GM18507 (cell line): ENCODE measurements around the gene PRKCG.
A peak's percentile ranks its signal among the peaks of the same experiment; 100 is the strongest.

ENCODE experiments used
- DNase-seq: peaks from one replicate; pipeline ENCODE4 v3.0.0; 2011; ENCODE audit warnings: low read depth; ENCODE audit not compliant: insufficient read length; ENCODE audit errors: extremely low spot score
- FAIRE-seq: peaks from 2 replicates; lab custom pipeline; 2011; peaks lifted over from hg19 to GRCh38; lab: Jason Lieb, UNC

The PRKCG gene

DNA sequence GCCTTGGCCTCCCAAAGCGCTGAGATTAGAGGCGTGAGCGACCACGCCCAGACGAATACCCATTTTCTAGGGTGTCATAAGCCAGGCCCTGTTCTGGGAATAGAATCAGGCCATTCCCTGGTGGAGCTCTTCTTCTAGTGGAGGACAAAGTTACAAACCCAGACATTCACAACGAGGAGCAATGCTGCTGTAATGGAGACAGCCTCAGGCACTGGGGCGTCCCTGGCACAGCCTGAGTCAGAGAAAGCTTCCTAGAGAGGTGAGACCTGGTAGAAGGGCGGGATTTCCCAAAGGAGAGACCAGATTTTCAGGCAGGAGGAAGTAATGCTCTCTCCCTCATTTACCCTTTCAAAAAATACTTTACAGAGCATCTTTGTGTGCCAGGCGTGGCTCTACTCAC is 12.7 kb downstream of the PRKCG start:
- FAIRE-seq: no peak
- DNase-seq: no peak

DNA sequence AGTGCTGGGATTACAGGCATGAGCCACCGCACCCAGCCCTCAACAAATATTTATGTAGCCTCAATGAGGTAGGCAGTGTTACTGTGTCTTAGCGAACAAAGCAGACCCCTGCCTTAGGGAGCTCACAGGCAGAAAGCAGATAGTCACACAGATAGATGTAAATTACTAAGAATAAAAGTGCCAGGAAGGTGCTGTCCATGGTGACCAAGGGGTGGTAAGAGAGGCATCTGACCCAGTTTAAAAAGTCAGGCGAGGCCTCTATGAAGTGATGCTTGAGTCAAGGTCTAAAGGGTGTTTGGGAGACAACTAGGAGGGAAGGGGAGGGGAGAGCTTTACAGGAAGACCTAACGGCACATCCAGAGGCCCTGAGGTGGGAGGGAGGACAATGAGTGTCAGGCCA is 14.7 kb downstream of the PRKCG start:
- FAIRE-seq (no peak), DNase-seq (no peak)

DNA sequence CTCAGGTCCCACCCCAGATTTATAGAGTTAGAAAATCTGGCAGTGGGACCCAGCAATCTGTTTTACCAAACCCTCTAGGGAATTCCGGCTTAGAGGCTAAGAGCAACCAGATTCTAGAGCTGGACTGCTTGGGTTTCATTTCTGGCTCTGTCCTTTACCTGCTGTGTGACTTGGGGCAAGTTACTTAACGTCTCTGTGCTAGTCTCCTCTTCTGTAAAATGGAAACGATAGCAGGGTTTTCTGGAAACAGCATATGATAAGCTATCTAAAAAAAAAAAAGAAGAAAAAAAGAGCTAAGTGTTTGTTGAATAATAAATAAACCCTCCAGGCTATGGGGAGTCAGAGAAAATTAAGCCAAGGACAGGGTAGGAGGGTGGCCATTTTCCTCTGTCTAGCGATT is 15.5 kb downstream of the PRKCG start:
- FAIRE-seq: no peak

DNA sequence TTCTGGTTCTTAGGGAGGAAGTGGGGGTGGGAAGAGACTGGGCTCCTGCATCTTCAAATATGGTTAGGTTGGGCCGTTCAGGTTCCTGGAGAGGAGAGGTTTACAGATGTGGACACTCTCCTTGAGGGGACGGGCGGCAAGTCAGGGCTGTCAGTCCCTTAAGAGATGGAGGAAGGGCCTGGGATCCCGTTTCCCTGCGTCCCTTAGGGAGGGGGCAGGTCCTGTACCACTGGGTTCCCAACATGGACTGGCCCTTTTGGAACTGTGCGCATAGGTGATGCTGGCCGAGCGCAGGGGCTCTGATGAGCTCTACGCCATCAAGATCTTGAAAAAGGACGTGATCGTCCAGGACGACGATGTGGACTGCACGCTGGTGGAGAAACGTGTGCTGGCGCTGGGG is 16.2 kb downstream of the PRKCG start:
- no peak for FAIRE-seq

More for the DNA sequence above, 15.5 kb downstream of the PRKCG start:
- DNase-seq: no peak

DNA sequence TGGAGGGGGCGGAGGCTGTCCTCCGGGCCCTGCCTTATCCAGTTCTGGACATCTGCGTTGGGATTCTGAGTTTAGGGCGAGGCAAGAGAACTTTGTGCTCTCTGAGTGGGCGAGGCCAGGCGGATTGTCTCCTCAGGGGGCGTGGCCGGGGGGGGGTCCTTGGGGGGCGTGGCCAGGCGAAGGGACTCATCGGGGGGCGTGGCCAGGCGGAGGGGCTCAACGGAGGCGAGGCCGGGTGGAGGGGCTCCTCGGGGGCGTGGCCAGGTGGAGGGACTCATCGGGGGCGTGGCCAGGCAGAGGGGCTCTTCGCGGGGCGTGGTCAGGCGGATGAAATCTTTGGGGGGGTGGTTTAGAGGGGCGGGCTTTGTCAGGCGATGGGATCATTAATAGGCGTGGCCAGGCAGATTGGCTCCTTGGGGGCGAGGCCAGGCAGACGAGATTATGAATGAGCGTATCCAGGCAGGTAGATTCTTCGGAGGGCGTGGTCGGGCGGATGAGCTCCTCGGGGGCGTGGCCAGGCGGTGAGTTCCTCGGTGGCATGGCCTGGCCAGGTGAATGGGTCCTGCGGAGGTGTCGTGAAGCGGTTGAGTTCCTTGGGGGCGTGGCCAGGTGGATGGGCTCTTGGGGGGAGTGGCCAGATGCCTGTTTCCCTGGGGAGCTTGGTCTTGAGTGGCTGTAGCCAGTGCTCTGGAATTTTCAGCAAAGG is 16.8 kb downstream of the PRKCG start:
- DNase-seq (no peak), FAIRE-seq (no peak)

More for the DNA sequence above, 16.2 kb downstream of the PRKCG start:
- no peak for DNase-seq

DNA sequence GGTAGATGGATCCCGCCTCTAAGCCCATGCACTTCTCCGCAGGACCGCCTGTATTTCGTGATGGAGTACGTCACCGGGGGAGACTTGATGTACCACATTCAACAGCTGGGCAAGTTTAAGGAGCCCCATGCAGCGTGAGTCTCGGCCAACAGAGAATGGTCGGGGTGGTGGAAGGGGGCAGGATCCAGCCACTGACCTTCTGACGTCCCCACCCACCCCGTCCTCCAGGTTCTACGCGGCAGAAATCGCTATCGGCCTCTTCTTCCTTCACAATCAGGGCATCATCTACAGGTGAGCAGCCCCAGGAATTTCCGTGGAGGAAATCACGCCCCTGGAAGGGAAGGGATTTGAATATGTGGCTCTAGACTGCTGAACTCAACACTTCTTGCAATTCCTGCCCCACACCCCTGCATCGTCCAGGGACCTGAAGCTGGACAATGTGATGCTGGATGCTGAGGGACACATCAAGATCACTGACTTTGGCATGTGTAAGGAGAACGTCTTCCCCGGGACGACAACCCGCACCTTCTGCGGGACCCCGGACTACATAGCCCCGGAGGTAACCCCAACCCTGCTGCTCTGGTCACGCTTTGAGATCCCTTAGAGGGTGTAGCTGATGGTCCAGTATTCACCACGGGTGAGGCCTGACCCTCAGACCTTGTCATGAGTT is 18.3 kb downstream of the PRKCG start:
- FAIRE-seq (no peak), DNase-seq (no peak)

DNA sequence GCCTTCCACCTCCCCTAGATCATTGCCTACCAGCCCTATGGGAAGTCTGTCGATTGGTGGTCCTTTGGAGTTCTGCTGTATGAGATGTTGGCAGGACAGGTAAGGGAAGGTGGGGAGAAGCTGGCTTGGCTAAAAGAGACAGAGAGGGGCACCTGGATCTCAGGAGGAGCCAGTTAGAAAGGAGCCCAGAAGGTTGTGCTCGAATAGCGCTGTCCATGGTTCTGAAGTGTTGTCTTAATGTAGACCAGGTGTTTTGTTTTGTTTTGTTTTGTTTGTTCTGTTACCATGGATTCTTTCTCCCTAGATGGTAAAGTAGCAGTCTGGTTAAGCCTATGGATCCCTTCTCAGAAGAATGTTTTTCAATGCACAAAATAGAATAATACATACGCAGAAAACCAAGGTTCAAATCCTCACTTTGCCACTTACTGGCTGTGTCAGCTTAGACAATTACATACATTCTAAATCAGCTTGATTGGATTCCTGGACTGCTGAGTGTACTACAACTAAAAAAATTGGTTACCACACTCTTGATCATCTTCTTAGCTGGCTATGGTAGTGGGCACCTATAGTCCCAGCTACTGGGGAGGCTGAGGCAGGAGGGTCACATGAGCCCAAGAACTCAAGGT is 21.2 kb downstream of the PRKCG start:
- FAIRE-seq (peak; percentile 31), DNase-seq (no peak)

DNA sequence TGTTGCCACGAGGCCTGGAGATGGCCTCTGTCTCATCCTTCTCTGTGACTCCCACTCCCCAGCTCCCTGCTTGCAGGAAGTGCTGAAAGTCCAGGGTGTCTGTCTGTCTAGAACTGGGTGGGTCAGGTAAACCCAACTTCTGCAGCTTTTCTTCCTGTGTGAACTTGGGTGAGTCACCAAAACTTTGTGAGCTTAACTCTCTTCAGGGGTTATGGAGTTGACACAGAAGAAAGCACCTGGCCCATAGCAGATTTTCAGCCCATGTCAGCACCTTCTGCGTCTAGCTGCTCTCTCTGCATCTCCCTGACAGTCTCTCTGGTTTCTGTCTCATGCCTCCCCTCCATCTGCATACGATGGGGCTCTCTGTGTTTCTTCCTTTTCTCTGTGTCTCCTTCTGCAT is 22.9 kb downstream of the PRKCG start:
- no peak for FAIRE-seq
- DNase-seq: no peak

DNA sequence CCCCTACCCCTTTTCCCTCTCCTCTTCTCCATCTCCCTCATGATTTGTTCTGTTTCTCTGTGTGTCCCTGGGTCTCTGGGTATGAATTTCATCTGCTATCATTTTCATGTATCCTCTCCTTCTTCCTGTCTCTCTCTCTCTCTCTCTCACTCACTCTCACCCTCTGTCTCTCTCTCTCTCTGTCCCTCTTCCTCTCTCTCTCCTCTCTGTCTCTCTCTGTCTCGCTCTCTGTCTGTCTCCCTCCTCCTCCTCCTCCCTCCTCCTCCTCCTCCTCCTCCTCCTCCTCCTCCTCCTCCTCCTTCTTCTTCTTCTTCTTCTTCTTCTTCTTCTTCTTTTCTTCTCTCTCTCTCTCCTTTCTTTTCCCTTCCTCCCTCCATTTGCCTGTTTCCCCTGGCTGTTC is 23.8 kb downstream of the PRKCG start:
- no peak for DNase-seq
- no peak for FAIRE-seq

DNA sequence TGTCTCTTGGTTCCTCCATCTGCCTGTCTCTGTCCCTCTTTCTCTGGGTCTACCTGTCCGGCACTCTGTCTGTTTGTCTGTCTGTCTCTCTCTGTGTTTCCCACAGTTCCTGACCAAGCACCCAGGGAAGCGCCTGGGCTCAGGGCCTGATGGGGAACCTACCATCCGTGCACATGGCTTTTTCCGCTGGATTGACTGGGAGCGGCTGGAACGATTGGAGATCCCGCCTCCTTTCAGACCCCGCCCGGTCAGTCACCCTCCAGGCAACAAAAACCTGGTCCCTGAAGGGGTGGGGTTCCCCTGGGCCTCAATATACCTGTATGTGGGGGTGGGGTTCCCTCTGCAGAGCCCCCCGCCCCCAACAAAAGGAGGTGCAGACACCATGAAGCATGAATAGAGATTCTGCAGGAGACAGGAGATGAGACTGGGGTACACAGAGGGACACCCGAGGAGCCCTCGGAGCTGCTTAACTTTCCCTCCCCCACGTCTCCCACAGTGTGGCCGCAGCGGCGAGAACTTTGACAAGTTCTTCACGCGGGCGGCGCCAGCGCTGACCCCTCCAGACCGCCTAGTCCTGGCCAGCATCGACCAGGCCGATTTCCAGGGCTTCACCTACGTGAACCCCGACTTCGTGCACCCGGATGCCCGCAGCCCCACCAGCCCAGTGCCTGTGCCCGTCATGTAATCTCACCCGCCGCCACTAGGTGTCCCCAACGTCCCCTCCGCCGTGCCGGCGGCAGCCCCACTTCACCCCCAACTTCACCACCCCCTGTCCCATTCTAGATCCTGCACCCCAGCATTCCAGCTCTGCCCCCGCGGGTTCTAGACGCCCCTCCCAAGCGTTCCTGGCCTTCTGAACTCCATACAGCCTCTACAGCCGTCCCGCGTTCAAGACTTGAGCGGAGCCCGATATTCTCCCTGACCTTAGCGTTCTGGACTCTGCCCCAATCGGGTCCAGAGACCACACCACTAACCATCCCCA is 24.5 kb downstream of the PRKCG start:
- no peak for FAIRE-seq

DNA sequence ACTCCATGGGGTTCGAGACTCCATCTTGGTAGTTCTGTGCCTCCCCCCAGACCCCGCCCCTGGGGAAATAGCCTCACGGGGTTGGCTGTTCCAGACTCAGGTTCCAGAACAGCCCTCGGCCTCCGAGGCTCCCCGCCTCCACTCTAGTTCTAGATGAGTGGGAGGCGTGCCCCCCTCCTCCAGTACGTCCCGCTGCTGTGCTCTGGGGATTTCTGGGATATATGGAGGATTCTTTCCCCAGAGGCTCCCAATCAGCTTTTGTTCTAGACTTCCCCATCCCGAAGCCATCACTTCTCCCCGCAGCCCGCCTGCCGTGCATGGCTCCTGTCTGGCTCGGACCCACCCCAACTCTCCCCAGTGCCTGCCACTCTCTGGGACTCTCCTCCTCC is 25.2 kb downstream of the PRKCG start:
- DNase-seq (no peak), FAIRE-seq (no peak)

More for the DNA sequence above, 24.5 kb downstream of the PRKCG start:
- DNase-seq: peak; percentile 37

DNA sequence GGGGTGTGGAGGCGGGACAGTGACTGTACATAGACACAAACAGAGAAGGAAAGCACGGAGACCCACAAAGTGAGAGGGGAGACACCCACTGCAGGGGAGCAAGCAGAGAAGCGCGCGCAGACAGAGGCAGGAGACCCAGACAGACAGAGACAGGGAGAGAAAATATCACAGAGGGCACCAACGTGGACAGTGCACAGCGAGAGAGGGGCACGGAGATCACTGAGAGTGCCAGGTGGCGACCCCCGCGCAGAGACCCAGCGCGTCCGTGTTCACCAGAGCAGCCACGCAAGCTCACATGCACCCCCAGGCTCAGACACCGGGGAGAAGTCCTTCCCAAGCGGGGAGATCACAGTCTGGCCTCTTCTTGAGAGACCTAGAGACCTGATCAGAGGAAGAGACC is 25.7 kb downstream of the PRKCG start:
- FAIRE-seq: no peak

DNA sequence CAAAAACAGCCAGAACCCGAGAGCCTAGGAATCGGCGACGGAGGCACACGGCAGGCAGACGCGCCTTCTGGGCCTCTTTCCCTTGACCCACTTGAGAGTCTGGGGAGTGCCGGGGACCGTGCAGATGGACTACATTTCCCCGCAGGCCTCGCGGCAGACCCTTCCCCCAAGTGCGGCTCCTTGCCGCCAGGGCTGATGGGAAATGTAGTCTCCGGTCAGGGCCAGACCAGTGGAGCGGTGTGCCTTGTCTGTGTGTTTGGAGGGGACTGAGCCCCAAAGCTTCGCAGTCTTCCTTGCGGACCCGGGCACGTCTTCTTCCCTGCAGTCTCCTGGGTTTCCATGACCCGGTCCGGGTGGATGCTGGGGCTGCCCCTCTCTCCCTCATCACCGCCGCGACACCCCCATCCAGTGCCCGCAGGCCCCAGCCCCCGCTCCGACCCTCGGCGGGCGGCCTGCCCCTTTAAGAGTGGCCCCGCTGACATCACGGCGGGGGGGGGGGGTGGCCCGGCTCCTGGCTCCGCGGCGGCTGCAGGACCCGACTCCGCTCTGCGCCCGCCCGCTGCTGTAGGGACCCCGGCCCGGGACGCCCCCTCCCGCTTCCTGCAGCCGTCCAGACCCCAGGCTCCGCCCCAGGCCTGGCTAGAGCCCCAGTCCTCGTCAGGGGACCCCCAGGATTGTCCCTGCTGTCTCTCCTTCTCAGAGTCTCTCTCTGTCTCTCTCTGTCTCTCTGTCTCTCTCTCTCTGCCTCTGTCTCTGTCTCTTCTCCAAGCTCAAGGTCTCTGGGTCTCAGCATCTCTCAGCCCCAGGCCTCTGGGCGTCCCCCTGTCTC is 26.3 kb downstream of the PRKCG start:
- FAIRE-seq: no peak
- DNase-seq: no peak

More for the DNA sequence above, 25.7 kb downstream of the PRKCG start:
- DNase-seq: no peak

DNA sequence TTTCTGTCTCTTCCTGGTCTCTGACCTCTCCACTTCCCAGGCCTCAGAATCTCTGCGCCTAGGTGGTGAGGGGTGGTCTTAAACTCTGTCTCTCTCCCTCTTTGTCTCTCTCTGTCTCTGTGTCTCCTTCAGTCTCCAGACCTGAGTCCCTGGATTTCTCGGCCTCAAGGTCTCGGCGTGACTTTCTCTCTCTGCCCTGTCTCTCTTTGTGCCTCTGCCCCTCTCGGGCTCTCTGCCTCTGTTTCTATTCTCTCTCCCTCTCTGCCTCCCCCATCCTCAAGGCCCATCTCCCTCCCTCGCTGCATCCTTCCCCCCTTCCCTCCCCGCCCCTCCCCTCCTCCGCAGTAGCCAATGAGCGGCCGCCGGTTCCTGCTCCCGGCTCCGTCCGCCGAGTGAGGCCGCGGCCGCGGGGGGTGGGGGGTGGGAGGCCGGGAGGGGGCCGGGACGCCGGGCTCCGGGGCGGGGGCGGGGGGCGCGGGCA is 27.0 kb downstream of the PRKCG start, which contains the start of gene CACNG7:
TSS of gene CACNG7 (plus strand) at position 344 of the 481 bp plus-strand sequence. CDS start 3,554 bp downstream, outside the sequence.
- DNase-seq (no peak), FAIRE-seq (no peak)

DNA sequence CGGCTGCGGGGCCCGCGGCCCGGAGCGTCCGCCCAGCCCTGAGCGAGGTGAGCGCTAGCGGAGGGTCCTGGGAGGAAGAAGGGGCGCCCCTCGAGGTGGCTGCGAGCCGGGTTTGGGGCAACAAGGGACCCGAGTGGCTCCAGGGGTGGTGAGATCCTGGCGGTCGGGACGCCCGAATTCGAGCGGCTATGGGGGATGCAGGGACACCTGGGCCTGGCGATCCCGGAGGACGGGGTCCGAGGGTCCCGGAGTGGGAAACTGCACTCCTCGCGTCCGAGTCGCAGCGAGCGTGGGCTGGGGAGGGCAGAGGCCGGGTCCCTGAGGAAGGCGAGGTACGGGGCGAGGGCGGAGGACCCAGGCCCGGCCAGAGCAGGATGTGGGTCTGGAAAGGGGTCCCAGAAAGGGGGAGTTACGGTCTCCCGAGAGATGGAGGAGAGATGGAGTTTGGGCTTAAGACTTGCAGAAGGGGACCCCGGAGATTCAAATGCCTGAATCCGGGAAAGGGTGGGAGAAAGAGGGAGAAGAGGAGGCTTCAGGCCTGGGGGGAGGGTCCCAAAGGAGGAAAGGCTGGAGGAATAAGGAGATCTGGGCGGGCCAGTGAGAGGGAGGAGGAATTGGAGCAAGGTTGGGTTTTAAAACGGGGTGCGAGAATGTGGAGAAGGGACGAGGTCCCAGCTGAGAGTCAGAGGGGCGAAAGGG is 27.6 kb downstream of the PRKCG start:
- FAIRE-seq (no peak), DNase-seq (no peak)

DNA sequence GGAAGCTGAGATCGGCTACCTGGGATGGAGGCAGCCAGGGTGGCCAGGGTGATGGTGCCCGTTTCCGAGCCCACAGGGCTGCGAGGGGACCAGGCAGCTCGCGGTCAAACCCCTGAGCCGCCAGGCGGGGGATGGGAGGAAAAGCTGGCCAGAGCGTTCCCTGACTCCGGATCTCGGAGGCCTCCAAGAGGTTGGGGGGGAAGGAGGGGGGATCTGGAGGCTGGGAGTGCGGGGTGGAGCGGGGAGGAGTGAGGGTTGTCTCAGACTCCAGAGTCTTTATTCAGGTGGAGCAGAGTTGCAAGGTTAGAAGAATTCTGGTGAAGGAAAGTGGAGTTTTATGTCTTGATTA is 28.1 kb downstream of the PRKCG start:
- FAIRE-seq (no peak), DNase-seq (no peak)

DNA sequence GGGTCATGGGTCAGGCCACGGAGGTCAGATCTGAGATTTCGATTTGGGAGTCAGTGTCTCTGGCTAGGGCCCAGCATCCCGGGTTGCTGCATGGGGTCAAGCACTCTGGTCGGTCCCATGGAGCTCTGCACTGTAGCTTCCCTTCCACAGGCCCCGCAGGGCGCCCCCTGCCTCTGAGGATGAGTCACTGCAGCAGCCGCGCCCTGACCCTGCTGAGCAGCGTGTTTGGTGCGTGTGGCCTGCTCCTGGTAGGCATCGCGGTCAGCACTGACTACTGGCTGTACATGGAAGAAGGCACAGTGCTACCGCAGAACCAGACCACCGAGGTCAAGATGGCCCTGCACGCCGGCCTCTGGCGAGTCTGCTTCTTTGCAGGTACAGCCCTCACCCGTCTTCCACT is 30.7 kb downstream of the PRKCG start:
- FAIRE-seq: no peak
- no peak for DNase-seq

DNA sequence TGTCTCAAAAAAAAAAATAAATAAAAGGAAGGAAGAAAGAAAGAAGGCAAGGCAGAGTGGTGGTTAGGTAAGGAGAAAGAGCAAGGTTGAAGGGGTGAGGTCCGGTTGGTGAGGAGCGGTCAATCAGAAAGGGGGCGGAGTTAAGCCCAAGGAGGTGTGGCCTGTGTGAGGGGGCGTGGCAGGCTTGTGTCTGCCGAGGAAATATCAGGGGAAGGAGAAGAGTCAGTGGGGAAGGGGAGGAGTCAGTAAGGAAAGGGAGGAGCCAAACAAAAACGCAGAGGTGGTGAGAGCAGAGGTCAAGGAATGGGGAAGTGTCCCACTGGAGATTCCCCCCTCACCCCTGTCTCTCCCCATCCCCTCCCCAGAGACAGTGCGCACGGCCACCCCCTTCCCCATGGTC is 33.0 kb downstream of the PRKCG start:
- no peak for FAIRE-seq

More for the DNA sequence above, 33.0 kb downstream of the PRKCG start:
- DNase-seq: no peak
